ENCODE results near the gene TCF7L1. TPM values are rescaled to one million over a fixed set of nuclear protein-coding genes. Genes with fewer than 3 reads are reported as not detected.

Gene TCF7L1
- total RNA-seq, 1 experiment from 2014 or later: 30.4 TPM

GRCh38 chr2:85195956-85196355 is 62.8 kb downstream of the TCF7L1 start:
- in situ Hi-C loops (cut with HindIII; ENCODE audit: low pct_unique_long_range_greater_than_20kb, low sequenced_read_pairs): no loop called here
- ChIA-PET CTCF (no interaction called here), POLR2A (no interaction called here)
- intact Hi-C loops (cut with micrococcal nuclease; ENCODE audit: unreplicated experiment): no loop called here
- H3K27me3 ChIP-seq (ENCODE audit: control insufficient read depth, insufficient read depth, low read length): no peaks in the 10 kb centered on the region
- H3K4me3 ChIP-seq (ENCODE audit: low read depth in 2 of 2, low read length in 2 of 2): no peak overlapping the region
- no peak for TF ChIP-seq TCF7L2 (IDR thresholded peaks at IDR 0.05; ENCODE audit: low read depth, low read length)
- BruUV-seq (replicated peaks): no TSS peak
- H3K27ac ChIP-seq (ENCODE audit: low read length): no peak overlapping the region
- H3K4me1 ChIP-seq (ENCODE audit: control insufficient read depth, insufficient read depth, low read length): no peaks in the 10 kb centered on the region
- H3K36me3 ChIP-seq (ENCODE audit: control insufficient read depth, insufficient read depth, low read length): no peaks in the 10 kb centered on the region
- H3K9me3 ChIP-seq (ENCODE audit: control insufficient read depth, insufficient read depth, low read depth, low read length): no peaks in the 10 kb centered on the region
- ATAC-seq (no peak), DNase-seq (ENCODE audit: low read depth, low spot score) (no peak)

- Histone ChIP-seq H3K27me3 (ENCODE audit: control insufficient read depth, insufficient read depth, low read length) (no peaks in the 10 kb centered on the region), H3K4me1 (ENCODE audit: control insufficient read depth, insufficient read depth, low read length) (no peaks in the 10 kb centered on the region), H3K36me3 (ENCODE audit: control insufficient read depth, insufficient read depth, low read length) (no peaks in the 10 kb centered on the region), H3K9me3 (ENCODE audit: control insufficient read depth, insufficient read depth, low read depth, low read length) (no peaks in the 10 kb centered on the region), H3K4me3 (ENCODE audit: low read depth in 2 of 2, low read length in 2 of 2) (no peak overlapping the region), H3K27ac (ENCODE audit: low read length) (no peak overlapping the region)
- intact Hi-C loops (cut with micrococcal nuclease; ENCODE audit: unreplicated experiment): no loop called here
- ATAC-seq (no peak), DNase-seq (ENCODE audit: low read depth, low spot score) (no peak)
- ChIA-PET CTCF (no interaction called here), POLR2A (interaction anchor here (0.5 kb wide), 1 partner anchor 27 kb away, joined by 10 read pairs; no protein-coding TSS in a partner anchor)
- no peak for TF ChIP-seq POLR2AphosphoS5 (IDR thresholded peaks at IDR 0.05; ENCODE audit: low read depth, low read length)
- TF ChIP-seq SIN3A (IDR thresholded peaks at IDR 0.05; ENCODE audit: borderline replicate concordance, insufficient read depth, low read depth, low read length): no peak
- BruUV-seq (replicated peaks): no TSS peak
- in situ Hi-C loops (cut with HindIII; ENCODE audit: low pct_unique_long_range_greater_than_20kb, low sequenced_read_pairs): no loop called here
Measured at GRCh38 chr2:85199698-85200097, 66.5 kb downstream of the TCF7L1 start.

- H3K27ac ChIP-seq (ENCODE audit: low read length): no peak overlapping the region
- in situ Hi-C loops (cut with HindIII; ENCODE audit: low pct_unique_long_range_greater_than_20kb, low sequenced_read_pairs): no loop called here
- ATAC-seq (no peak), DNase-seq (ENCODE audit: low read depth, low spot score) (no peak)
- H3K4me1 ChIP-seq (ENCODE audit: control insufficient read depth, insufficient read depth, low read length): 0 out of 2 replicates have a peak, but pooled peaks cover 3% of the 10 kb centered on the region
- POLR2A ChIA-PET: no interaction called here
- H3K27me3 ChIP-seq (ENCODE audit: control insufficient read depth, insufficient read depth, low read length): no peaks in the 10 kb centered on the region
- H3K36me3 ChIP-seq (ENCODE audit: control insufficient read depth, insufficient read depth, low read length): no peaks in the 10 kb centered on the region
- CTCF ChIA-PET: no interaction called here
- H3K9me3 ChIP-seq (ENCODE audit: control insufficient read depth, insufficient read depth, low read depth, low read length): no peaks in the 10 kb centered on the region
- TF ChIP-seq POLR2AphosphoS5 (IDR thresholded peaks at IDR 0.05; ENCODE audit: low read depth, low read length) (no peak), SIN3A (IDR thresholded peaks at IDR 0.05; ENCODE audit: borderline replicate concordance, insufficient read depth, low read depth, low read length) (no peak), TCF7L2 (IDR thresholded peaks at IDR 0.05; ENCODE audit: low read depth, low read length) (no peak), REST (IDR thresholded peaks at IDR 0.05; ENCODE audit: insufficient read depth in 1 of 2, low read depth in 2 of 2, low read length in 1 of 2) (no peak), CTCF (IDR thresholded peaks at IDR 0.05) (no peak)
- intact Hi-C loops (cut with micrococcal nuclease; ENCODE audit: unreplicated experiment): no loop called here
- BruUV-seq (replicated peaks): no TSS peak
- no peak overlapping the region for H3K4me3 ChIP-seq (ENCODE audit: low read depth in 2 of 2, low read length in 2 of 2)
Measured at GRCh38 chr2:85209887-85210286, 76.7 kb downstream of the TCF7L1 start.

Data from Panc1 (cell line).